GM18858 (cell line): ENCODE data around the gene GXYLT1.
A peak's percentile ranks its signal among the peaks of the same experiment; 100 is the strongest.
"Not testable (repeated sequence)": the region's sequence is repeated elsewhere in the genome, so short reads cannot be mapped to it uniquely, and the experiment has no call there.

Source experiments
- ATAC-seq: cut with Tn5 transposase; IDR thresholded peaks from one replicate; pipeline ENCODE4 v1.9.1; 2021; ENCODE audit not compliant: unreplicated experiment

Gene GXYLT1, protein sequence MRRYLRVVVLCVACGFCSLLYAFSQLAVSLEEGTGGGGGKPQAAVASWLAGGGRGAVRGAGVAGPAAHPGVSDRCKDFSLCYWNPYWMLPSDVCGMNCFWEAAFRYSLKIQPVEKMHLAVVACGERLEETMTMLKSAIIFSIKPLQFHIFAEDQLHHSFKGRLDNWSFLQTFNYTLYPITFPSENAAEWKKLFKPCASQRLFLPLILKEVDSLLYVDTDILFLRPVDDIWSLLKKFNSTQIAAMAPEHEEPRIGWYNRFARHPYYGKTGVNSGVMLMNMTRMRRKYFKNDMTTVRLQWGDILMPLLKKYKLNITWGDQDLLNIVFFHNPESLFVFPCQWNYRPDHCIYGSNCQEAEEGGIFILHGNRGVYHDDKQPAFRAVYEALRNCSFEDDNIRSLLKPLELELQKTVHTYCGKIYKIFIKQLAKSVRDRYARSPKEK

DNA sequence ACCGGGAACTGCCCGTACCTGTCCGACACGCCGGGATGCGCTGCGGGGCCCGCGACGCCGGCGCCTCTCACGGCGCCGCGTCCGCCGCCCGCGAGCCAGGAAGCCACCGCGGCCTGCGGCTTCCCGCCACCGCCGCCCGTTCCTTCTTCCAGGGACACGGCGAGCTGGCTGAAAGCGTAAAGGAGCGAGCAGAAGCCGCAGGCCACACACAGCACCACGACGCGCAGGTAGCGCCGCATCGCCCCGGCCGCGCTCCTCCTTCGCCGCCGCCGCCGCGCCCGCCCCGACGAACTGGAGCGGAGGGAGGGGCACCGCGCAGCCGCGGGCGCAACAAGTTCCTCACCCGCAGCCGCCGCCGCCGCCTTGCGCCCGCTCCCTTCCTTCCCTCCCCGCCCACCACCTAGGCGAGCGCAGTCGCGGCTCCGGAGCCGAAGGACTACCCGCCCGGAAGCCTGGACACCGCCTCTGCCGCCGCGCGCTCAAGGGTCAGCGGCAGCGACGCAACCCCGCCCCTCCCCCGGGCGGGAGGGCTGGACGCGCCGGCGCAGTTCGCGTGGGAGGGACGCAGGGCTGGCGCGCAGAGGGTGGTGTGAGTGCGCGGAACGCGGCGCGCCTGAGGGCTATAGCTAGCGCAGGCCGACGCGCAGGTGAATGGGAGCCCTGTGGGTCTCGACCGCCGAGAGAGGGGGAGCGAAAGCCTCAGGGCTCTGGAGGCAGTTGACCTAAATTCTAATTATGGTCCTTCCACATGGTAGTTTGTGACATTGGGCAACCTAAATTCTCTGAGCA lies at the start of gene GXYLT1:
Gene GXYLT1, minus strand, starts transcription at position 467 of the 789 bp plus-strand sequence. Its CDS starts 228 bp downstream, at position 239.
- peak; percentile 91 for ATAC-seq

DNA sequence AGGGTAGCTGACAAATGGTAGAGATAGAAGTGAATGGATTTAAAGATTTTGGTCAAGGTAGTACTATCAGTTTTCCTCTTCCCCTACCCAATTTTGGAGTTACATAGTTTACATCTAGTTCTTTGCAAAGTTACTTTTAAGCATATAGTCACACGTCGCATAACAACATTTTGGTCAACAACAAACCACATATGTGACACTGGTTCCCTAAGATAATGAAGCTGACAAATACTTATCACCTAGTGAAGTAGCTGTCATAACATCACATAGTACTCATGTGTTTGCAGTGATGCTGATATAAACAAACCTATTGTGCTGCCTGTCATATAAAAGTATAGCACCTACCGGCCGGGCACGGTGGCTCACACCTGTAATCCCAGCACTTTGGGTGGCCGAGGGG lies 48.0 kb upstream of the GXYLT1 start:
- ATAC-seq: no peak

DNA sequence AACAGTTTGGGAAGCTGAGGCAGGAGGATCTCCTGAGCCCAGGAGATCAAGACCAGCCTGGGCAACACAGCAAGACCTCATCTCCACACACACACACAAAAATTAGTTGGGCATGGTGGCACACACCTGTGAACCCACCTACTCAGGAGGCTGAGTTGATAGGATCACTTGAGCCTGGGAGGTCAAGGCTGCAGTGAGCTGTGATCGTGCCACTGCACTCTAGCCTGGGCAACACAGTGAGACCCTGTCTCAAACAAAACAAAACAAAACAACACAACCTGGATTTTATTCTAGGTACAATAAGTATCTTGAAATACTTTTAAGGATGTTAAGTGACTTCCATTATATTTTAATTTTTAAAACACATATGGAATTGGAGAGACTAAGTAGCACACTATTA lies 47.6 kb upstream of the GXYLT1 start:
- ATAC-seq: no peak

DNA sequence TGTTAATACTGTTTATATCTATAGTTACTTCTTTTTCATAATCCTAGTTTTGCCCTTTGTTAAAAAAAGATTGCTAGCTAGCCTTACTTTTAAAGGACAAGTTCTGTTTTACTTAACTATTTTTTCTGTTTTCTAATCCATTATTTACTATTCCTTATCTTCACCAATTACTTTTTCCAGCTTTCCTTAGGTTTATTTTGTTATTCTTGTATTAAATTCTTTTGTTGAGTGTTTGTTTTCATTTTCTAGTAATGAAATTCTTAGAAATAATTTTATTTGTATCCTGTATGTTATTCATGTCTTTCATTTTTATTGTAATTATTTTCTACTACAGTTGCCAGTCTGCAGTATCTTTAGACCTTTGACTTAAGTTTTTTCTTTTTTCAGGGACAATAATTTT lies 45.7 kb upstream of the GXYLT1 start:
- no peak for ATAC-seq

DNA sequence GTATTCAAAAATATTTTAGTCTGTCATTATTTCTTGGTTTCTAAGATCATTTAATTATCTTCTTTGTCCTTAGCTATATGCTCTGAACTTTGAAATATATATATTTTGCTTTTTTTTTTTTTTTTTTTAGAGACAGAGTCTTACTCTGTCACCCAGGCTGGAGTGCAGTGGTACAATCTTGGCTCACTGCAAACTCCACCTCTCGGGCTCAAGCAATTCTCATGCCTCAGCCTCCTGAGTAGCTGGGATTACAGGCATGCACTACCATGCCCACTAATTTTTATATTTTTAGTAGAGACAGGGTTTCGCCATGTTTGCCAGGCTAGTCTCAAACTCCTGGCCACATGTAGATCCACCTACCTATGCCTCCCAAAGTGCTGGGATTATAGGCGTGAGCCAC lies 43.6 kb upstream of the GXYLT1 start:
- not testable (repeated sequence) for ATAC-seq

DNA sequence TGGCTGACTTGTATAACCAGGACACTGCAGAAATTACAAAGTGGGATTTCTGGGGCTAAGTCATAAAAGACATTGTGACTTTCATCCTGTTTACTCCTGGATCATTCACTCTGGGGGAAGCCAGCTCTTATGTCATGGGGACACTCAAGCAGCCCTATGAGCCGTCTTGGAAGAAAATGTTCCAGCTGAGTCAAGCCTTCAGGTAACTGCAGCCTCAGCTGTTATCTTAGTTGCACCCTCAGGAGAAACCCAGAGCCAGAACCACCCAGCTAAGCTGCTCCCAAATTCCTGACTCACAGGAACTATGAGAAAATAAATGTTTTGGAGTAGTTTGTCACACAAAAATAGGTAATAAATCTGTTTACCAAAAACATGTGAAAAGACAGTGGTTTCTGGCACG lies 43.1 kb upstream of the GXYLT1 start:
- ATAC-seq: no peak

DNA sequence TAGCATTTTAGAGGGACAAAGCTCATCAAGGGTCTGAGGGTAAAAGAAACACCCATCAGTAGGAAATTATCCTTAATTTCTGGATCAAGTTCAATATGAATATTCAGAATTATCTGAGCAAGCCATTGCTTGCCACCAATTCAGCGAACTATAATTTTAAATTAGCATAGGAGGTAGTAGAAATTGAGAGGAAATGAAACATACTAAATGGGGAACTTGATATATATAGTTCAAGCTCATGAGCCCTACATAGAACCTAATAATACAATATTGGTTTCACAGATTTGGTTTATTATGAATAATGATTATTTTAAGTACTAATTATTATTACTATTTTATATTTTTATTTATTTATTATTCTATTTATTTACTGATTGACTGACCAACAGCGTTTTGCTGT lies 42.1 kb upstream of the GXYLT1 start:
- ATAC-seq: peak; percentile 77

DNA sequence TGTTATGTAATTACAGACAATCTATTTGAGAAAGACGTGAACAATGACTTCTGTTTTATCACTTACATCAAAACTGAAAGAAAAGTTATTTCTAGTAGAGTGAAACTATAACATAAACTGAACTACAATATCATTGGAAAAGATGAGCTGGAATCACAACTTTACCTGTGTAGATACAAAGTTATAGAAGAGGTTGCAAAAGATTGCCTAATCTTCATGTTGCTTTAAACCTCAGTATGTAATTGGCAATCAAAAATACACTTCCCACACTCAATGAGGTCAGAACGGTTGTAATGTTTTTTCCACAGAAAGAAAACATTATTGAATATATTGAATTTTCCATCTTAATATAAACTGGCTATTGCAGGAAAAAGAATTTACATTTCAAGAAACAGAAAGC lies 37.7 kb upstream of the GXYLT1 start:
- ATAC-seq: no peak

DNA sequence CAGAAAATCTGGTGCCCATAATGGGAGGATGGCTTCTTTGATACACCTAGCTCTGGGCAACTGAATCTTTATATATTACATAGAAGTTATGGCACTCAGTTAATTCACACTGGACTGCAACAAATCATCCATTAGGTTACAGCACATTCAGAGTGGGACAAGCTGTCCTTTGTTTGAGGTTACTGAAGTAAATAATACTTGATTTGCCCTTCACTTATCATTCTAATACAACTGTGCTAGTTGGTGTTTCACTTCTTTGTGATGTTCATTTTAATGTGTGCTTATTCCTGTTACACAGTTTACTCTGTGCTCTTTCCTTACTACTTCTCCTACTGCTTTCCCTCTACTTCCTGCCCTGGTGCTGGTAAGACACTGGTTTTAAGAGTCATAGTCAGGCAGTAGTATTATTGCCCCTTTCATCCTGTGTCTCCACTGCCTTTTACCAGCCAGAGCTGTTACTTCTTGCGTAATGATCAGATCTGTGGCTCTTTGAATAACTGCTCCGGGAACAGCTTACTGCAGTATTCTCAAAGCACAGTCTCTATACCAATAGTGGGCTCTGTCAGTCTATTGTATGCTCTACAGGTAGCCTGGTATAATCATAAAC lies 36.4 kb upstream of the GXYLT1 start:
- ATAC-seq: no peak

DNA sequence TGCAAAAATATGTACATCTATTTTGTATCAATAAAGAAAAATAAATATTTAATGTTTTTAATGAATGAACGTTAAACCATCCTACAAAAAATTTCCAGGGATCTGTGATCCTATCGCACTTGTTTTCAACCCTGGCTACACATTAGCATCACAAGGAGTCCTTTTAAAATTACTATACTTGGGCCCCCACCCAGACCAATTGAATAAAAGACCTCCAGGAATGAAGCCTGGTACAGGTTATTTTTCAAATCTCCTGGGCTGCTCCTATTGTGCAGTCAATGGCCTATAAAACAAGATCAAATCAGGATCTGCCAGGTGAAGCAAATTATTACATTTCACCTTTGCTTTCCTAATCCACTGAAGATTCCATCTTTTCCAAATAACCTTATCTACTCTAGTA lies 33.4 kb upstream of the GXYLT1 start:
- no peak for ATAC-seq

DNA sequence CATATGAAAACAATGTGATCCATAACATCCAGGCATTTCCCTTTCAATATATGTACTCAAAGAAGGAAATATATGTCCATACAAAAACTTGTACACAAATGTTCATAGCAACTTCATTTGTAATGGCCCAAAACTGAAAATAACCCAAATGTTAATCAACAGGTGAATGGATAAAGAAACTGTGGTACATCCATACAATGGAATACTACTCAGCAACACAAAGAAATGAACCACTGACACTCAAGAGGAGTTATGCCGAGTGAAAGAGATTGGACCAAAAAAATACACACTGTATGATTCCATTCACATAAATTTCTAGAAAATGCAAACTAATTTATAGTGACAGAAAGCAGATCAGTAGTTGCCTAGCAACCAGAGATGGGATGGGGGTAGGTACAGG lies 30.3 kb upstream of the GXYLT1 start:
- no peak for ATAC-seq

DNA sequence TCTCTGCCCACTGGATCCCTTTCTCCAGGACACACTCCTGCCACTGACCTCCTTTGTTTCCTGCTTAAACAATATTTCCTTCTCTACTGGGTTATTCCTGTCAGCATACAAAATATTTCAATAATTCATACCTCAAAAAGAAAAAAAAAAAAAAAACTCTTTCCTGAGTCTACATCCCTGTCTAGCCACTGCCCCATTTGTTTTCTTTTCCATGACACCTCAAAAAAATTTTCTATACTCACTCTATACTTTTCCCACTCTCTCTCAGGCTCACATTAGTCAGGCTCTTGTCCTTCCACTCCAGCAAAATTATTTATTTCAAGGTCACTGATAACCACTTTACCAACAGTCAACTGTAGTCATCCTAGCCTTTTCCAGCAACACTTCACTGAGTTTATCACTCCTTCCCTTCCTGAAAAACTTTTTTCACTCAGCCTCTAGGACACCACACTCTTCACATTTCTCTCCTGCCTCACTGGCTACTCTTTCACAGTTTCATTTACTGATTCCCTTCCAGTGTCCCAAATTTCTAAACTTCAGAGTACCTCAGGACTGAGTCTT lies 29.4 kb upstream of the GXYLT1 start:
- no peak for ATAC-seq

DNA sequence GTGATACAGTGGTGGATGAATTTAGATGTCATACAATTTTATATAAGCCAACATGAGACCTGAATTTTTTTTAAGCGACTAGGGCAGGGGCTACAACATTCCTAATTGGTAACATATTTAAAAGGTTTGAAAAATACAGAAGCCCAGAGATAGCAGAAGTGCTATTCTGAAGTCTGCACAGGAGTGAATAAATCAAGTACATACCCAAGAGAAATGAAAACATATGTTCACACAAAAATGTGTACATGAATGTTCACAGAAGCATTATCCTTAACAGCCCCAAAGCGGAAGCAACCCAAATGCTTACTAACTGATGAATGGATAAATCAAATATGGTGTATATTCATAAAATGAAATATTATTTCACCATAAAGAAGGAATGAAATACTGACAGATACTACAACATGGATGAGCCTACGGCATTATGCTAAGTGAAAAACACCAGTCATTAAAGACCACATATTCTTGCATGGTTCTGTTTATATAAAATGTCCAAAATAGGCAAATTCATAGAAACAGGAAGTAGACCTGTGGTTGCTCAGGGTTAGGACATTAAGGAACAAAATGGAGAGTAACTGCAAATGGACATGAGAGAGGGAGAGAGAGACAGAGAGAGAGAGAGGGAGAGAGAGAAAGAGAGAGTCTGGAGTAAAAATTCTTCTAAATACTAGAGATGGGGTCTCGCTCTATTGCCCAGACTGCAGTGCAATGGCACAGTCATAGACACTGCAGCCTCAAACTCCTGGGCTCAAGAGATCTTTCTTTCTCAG lies 28.0 kb upstream of the GXYLT1 start:
- no peak for ATAC-seq

DNA sequence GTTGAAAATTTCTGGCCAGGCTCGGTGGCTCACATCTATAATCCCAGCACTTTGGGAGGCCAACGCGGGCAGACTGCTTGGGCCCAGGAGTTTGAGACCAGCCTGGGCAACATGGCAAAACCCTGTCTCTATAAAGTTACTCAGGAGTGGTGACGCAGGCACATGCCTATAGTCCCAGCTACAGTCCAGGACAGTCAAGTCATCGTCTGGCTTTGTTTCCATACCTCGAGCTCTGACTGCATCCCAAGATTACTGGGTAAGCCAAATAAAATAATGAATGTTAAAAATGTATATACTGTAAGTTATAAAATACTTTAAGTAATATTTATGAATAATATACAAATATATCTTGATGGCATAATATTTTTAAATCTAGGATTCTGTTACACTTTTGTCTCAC lies 23.0 kb upstream of the GXYLT1 start:
- ATAC-seq: no peak

DNA sequence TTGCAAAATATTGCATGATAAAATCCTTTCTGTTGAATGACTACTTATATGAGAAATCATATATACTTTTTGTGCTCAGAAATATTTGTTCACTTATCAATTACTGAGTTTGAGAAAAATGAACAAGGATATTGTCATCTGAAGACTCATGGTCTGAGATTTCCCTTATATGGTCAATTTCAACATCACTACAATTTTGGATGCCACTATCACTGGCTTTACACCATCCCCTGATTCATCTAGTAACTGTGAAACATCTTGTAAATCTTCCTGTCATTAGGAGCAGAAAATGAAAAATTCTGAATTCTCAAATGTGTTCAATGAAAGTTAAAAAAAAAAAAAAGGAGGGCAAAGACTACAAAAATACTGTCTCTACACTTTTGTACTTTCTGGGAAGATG lies 21.8 kb upstream of the GXYLT1 start:
- ATAC-seq: no peak

DNA sequence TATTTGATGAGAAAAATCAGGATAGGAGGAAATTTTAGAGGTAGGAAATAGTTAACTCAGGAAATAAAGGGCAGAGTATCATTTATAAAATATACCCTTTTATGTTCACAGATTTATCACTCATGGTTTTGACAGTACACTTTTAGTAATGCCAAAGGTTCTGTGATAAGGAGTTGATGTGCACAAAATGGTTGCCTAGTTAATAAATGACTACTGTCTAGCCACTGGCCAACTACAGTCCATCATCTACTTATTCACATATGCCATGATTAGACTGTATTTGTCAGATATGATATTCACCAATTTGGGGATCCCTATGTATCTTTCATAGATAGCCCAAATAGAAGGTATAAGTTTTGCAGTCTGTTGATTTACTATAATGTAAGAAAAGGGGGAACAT lies 19.2 kb upstream of the GXYLT1 start:
- ATAC-seq: no peak

DNA sequence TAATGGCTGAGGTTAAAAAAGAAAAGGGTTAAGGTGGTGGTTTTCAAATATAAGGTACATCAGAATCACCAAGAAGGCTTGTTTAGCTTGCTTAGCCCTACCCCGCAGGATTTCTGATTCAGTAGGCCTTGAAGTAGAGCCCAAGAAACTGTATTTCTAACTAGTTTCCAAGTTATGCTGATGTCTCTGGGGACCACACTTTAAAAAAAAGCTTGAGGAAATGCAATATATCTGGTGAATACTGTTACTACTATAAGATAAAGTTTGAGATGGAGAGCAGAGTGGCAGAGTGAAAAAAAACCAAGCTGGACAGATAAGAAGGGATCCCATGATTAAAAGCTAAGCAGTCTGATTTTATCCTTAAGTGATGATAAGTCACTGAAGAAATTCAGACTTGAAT lies 18.3 kb upstream of the GXYLT1 start:
- ATAC-seq: no peak

DNA sequence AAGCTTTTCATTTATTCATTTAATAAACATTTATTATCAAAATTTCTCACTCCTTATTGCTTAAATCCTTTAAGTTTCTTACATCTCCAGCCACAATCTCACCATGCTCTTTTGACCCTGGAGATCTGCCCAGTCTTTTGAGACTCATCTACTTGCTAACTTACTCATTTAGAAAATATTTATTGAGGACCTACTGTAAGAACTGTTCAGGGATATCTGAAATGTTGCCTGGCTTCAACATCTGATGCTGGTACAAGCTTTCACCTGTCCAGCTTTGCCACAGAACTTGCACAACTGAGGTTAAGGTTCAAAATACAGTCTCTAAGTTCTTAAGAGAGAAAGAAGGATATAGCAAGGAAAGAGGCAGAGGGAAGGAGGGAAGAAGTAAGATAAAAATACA lies 17.5 kb upstream of the GXYLT1 start:
- no peak for ATAC-seq

DNA sequence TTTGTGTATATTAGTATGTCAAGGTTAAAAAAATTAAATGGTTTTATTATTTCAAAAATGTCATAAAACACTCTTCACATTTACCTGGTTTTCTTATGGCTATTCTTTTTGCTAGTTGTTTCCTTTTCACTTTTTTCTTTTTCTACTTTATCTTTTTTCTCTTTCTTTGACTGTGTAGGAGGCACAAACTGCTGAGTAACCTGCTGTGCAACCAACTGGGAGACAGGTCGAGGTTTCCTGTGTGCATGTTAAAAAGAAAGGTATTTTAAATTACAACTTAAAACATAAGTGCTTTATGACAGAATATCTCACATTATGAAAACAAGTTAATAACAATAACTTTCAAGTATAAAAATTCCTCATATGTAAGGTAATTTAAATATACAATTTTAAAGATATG lies 16.9 kb upstream of the GXYLT1 start:
- no peak for ATAC-seq

DNA sequence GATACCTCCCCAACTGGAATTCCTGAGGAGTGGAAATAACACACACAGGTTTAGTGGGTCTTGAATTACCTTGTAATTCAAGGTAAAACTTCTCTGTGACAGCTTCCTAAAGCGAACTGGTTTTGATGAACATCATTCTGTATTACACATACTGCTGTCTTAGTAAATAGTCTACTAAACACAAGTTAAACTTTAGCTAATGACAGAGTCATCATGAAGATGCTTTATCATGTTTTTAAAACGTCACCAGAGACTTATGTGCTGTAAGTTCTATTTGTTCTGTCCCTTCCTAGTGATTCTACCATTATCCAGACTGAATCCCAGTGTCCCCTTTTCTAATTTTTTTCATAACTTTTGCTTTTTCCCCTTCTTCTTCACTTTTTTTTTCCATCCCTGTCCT lies 11.6 kb upstream of the GXYLT1 start:
- ATAC-seq: no peak
